ENCODE results near the gene SHQ1. TPM values are rescaled to one million over a fixed set of nuclear protein-coding genes. Genes with fewer than 3 reads are reported as not detected.

SHQ1 gene
- total RNA-seq, 4 donors from 2014 or later, result 11.0 to 105 (median 13.4) TPM

GRCh38 chr3:72754582-72754981, 93.7 kb downstream of the SHQ1 start:
- Histone ChIP-seq H3K27me3 (no peaks in the 10 kb centered on the region), H3K27ac (no peak overlapping the region), H3K36me3 (no peaks in the 10 kb centered on the region), H3K9me3 (no peaks in the 10 kb centered on the region), H3K4me1 (peaks cover 0 to 10% (median 4%) of the 10 kb centered on the region in 4 donors), H3K4me3 (no peak overlapping the region)
- DNase-seq, result no peak
- TF ChIP-seq POLR2A (IDR thresholded peaks at IDR 0.05), result no peak
- no peak for TF ChIP-seq CTCF (IDR thresholded peaks at IDR 0.05)

GRCh38 chr3:72753495-72753894, 94.8 kb downstream of the SHQ1 start:
- DNase-seq, result no peak

GRCh38 chr3:72750405-72750965, 97.8 kb downstream of the SHQ1 start:
- no peaks in the 10 kb centered on the region for H3K27me3 ChIP-seq
- TF ChIP-seq POLR2A (IDR thresholded peaks at IDR 0.05) (no peak), CTCF (IDR thresholded peaks at IDR 0.05) (no peak)
- H3K27ac ChIP-seq, result no peak overlapping the region
- no peaks in the 10 kb centered on the region for H3K9me3 ChIP-seq
- no peaks in the 10 kb centered on the region for H3K36me3 ChIP-seq
- no peak overlapping the region for H3K4me3 ChIP-seq
- H3K4me1 ChIP-seq, result peaks cover 0 to 4% (median 0%) of the 10 kb centered on the region in 4 donors
- no peak for DNase-seq

More at GRCh38 chr3:72753495-72753894, 94.8 kb downstream of the SHQ1 start:
- H3K36me3 ChIP-seq, result no peaks in the 10 kb centered on the region
- H3K9me3 ChIP-seq, result no peaks in the 10 kb centered on the region
- peaks cover 0 to 10% (median 4%) of the 10 kb centered on the region in 4 donors for H3K4me1 ChIP-seq
- no peaks in the 10 kb centered on the region for H3K27me3 ChIP-seq
- TF ChIP-seq CTCF (IDR thresholded peaks at IDR 0.05), result no peak
- no peak for TF ChIP-seq POLR2A (IDR thresholded peaks at IDR 0.05)
- H3K27ac ChIP-seq, result peak overlapping the region in 1 of 4 donors; percentile 64
- H3K4me3 ChIP-seq, result no peak overlapping the region

- Histone ChIP-seq H3K4me3 (no peak overlapping the region), H3K36me3 (no peaks in the 10 kb centered on the region), H3K27ac (no peak overlapping the region), H3K27me3 (no peaks in the 10 kb centered on the region), H3K9me3 (no peaks in the 10 kb centered on the region), H3K4me1 (no peaks in the 10 kb centered on the region)
- no peak for DNase-seq
- TF ChIP-seq POLR2A (IDR thresholded peaks at IDR 0.05) (no peak), CTCF (IDR thresholded peaks at IDR 0.05) (no peak)
Observed at GRCh38 chr3:72748659-72749058, 99.6 kb downstream of the SHQ1 start.

- Histone ChIP-seq H3K27me3 (no peaks in the 10 kb centered on the region), H3K36me3 (no peaks in the 10 kb centered on the region), H3K4me1 (no peaks in the 10 kb centered on the region), H3K9me3 (no peaks in the 10 kb centered on the region), H3K27ac (no peak overlapping the region), H3K4me3 (no peak overlapping the region)
- TF ChIP-seq CTCF (IDR thresholded peaks at IDR 0.05) (no peak), POLR2A (IDR thresholded peaks at IDR 0.05) (no peak)
- no peak for DNase-seq
Observed at GRCh38 chr3:72746430-72747411, 101.5 kb downstream of the SHQ1 start.
